Progenitor cell of endocrine pancreas (in vitro differentiated cells): ENCODE data around the gene IGSF9B. TPM values are rescaled to one million over a fixed set of nuclear protein-coding genes. Genes with fewer than 3 reads are reported as not detected.

Experiments
- DNase-seq: peaks from one replicate; pipeline ENCODE4 v3.0.0; 2021; ENCODE audit warnings: low spot score; ENCODE audit not compliant: unreplicated experiment
- H3K27ac Mint-ChIP-seq: 2 replicates; pipeline ENCODE4 v1.8.0; 2021; ENCODE audit warnings: mild to moderate bottlenecking, moderate library complexity, mixed read lengths
- H3K27me3 Mint-ChIP-seq: 2 replicates; pipeline ENCODE4 v1.8.0; 2021; ENCODE audit warnings: mixed read lengths
- H3K36me3 Mint-ChIP-seq: 2 replicates; pipeline ENCODE4 v1.8.0; 2022; ENCODE audit warnings: mixed read lengths; ENCODE audit not compliant: insufficient read depth
- H3K4me1 Mint-ChIP-seq: 2 replicates; pipeline ENCODE4 v1.8.0; 2021; ENCODE audit warnings: low read depth, mixed read lengths
- H3K4me3 Mint-ChIP-seq: 2 replicates; pipeline ENCODE4 v1.8.0; 2021; ENCODE audit warnings: low read depth, mild to moderate bottlenecking, moderate library complexity, mixed read lengths
- H3K9me3 Mint-ChIP-seq: 2 replicates; pipeline ENCODE4 v1.8.0; 2021; ENCODE audit warnings: low read depth, mixed read lengths
- total RNA-seq: library from RNA; stranded (reverse); gene quantifications from 2 replicates; pipeline ENCODE4 v1.2.1, GENCODE V29; 2021
- TF ChIP-seq, protein P1 (sequence below): fragments of 200-600 bp; sonication (generic); IDR thresholded peaks from one replicate; pipeline ENCODE4 v1.5.0; 2021; ENCODE audit warnings: antibody characterized with exemption, mild to moderate bottlenecking; ENCODE audit not compliant: unreplicated experiment

Gene IGSF9B
- total RNA-seq, 1 donor from 2014 or later, result 7.8 TPM

DNA sequence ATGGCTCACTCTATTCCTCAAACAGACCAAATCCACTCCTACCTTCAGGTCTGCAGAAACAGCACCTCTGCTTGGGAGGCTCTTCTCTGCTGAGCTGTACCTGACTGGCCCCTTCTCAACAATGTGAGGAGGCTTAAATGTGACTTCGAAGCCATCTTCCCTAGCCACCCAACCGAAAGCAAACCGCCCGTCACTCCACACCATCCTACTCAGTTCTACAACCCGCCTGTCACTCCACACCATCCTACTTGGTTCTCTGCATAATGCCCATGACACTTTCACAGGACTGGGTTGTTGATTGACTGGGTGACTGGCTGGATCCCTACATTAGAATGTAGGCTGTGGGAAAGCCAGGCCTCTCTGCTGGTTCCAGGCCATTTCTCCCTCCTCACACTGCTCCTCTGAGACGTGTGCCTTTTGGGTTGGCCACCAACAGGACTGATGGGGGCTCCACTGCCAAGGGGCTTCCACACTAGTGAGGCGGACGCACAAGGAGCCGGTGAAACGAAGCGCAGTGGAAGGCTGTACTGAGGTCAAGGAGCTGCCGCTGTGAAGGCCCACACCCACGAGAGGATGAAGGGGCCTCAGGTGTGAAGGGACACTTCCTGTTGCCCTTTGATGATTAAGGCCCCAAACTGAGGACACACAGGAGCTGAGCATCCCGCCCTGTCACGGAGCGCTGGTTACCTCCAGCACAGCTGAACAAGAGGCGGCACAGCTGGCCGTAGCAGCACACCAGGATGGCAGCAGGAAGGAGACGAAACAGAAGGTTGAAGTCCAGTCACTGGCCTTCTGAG is 64.0 kb downstream of the IGSF9B start:
- TF ChIP-seq, protein P1, sequence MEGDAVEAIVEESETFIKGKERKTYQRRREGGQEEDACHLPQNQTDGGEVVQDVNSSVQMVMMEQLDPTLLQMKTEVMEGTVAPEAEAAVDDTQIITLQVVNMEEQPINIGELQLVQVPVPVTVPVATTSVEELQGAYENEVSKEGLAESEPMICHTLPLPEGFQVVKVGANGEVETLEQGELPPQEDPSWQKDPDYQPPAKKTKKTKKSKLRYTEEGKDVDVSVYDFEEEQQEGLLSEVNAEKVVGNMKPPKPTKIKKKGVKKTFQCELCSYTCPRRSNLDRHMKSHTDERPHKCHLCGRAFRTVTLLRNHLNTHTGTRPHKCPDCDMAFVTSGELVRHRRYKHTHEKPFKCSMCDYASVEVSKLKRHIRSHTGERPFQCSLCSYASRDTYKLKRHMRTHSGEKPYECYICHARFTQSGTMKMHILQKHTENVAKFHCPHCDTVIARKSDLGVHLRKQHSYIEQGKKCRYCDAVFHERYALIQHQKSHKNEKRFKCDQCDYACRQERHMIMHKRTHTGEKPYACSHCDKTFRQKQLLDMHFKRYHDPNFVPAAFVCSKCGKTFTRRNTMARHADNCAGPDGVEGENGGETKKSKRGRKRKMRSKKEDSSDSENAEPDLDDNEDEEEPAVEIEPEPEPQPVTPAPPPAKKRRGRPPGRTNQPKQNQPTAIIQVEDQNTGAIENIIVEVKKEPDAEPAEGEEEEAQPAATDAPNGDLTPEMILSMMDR, result no peak
- H3K36me3 Mint-ChIP-seq, result no peaks in the 10 kb centered on the region
- no peaks in the 10 kb centered on the region for H3K4me1 Mint-ChIP-seq
- H3K9me3 Mint-ChIP-seq, result no peaks in the 10 kb centered on the region
- no peak overlapping the region for H3K4me3 Mint-ChIP-seq
- peaks cover 37% of the 10 kb centered on the region for H3K27me3 Mint-ChIP-seq
- DNase-seq, result no peak
- no peak overlapping the region for H3K27ac Mint-ChIP-seq

DNA sequence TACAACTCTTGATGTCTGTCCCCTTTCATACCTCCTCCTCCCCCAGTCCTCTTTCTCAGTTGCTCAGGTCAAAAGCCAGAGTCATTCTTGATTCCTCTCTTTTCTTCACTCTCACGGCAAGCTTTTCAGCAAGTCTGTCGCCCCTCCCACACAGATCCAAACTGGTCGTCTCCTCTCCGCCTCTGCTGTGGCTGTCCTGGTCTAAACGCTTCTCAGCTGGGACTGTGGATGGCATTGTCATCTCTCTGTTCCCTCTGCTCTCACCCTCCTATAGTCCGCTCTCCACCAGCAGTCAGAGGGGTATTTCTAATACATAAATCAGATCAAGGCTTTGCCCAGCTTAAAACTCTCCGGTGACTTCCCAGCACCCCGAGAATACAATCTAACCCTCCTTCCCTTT is 64.6 kb downstream of the IGSF9B start:
- Mint-ChIP-seq H3K27me3 (peaks cover 38% of the 10 kb centered on the region), H3K27ac (no peak overlapping the region), H3K4me1 (no peaks in the 10 kb centered on the region), H3K9me3 (no peaks in the 10 kb centered on the region), H3K4me3 (no peak overlapping the region), H3K36me3 (no peaks in the 10 kb centered on the region)
- TF ChIP-seq, protein P1, result no peak
- no peak for DNase-seq

DNA sequence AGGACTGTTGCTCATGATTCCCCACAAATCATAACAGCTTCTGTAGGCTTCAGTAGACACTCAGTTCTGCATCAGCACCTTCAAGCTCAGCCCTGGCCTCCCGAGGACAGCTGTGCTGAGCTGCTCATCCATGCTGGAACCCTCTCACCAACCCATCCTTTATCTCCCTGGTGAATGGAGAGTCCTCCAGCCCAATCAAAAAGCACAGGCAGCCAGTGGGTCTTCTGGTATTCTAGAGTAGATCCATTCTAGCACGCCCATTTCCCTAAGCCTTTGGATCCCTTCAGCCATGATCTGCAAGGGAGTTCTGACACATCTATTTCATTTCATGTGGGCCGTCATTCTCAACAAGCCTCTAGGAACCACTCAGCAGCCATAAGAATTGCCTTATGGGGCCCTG is 66.9 kb downstream of the IGSF9B start:
- no peak for DNase-seq

DNA sequence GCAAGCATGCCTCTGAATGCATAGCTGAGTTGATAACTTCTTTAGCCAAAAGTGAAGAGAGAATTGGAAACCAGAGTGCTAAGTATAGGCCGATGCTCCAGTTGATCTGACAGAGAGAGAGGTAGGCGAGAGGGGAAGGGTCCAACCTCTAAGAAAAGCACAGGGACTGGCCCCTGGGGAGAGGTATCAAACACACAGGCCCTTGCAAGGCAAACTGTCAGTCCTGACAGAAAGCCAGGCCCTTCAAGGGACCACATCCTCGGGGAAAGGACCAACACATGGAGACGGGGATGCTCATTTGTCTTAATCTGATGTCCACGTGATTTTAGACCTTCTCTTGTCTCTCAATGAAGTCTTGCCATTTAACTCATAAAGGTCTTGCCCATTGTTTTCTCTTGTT is 67.6 kb downstream of the IGSF9B start:
- TF ChIP-seq, protein P1, result no peak
- Mint-ChIP-seq H3K4me3 (no peak overlapping the region), H3K27me3 (peaks cover 32% of the 10 kb centered on the region)

More for the DNA sequence above, 66.9 kb downstream of the IGSF9B start:
- Mint-ChIP-seq H3K27ac (no peak overlapping the region), H3K4me3 (no peak overlapping the region), H3K36me3 (no peaks in the 10 kb centered on the region), H3K27me3 (peaks cover 32% of the 10 kb centered on the region), H3K4me1 (no peaks in the 10 kb centered on the region), H3K9me3 (no peaks in the 10 kb centered on the region)
- TF ChIP-seq, protein P1, result no peak

DNA sequence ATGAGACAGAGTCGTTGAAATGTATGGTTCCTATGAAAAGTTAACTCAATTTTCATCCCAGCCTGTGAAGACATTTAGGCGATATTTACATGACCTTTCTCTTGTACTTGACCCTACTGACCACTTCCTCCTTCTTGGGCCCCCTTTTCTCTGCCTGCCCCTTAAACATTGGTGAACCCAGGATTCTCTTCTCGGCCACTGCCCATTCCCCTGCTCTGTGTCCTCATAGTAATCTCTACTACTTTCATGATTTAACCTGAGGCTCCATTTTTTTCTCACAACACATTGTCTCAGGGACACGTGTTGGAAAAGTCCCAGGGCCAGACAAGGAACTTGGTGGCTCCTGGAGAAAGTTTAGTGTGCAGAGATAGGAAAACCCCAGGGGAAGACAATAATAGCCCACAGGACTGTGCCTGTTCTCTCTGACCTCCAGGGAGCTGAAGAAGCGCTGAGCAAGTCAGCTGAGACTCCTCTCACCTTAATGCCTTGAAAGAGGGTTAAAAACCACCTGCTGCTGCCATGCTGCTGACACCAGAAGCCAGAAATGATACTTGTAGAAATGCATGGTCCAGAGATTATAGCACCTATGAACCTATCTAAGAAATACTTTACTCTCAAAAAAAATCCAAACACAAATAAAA is 69.0 kb downstream of the IGSF9B start:
- H3K27me3 Mint-ChIP-seq, result peaks cover 36% of the 10 kb centered on the region
- no peak overlapping the region for H3K27ac Mint-ChIP-seq
- no peaks in the 10 kb centered on the region for H3K4me1 Mint-ChIP-seq
- TF ChIP-seq, protein P1, result no peak
- no peak for DNase-seq
- no peak overlapping the region for H3K4me3 Mint-ChIP-seq
- H3K9me3 Mint-ChIP-seq, result peaks cover 12% of the 10 kb centered on the region
- peaks cover 2% of the 10 kb centered on the region for H3K36me3 Mint-ChIP-seq

More for the DNA sequence above, 67.6 kb downstream of the IGSF9B start:
- Mint-ChIP-seq H3K36me3 (no peaks in the 10 kb centered on the region), H3K9me3 (peaks cover 3% of the 10 kb centered on the region), H3K27ac (no peak overlapping the region), H3K4me1 (no peaks in the 10 kb centered on the region)
- no peak for DNase-seq
